HG03432 (cell line): ENCODE measurements around the gene PVRIG.
"Not testable (repeated sequence)": the region's sequence is repeated elsewhere in the genome, so short reads cannot be mapped to it uniquely, and the experiment has no call there.

Experiments
- ATAC-seq: cut with Tn5 transposase; IDR thresholded peaks from one replicate; pipeline ENCODE4 v1.9.1; 2021; ENCODE audit warnings: mild to moderate bottlenecking, moderate library complexity; ENCODE audit not compliant: unreplicated experiment

Gene PVRIG

GRCh38 chr7:100192969-100193368 lies 26.8 kb upstream of the PVRIG start:
- ATAC-seq = no peak

- no peak for ATAC-seq
Measured at GRCh38 chr7:100195222-100195621, 24.5 kb upstream of the PVRIG start.

GRCh38 chr7:100195901-100196322 lies 23.8 kb upstream of the PVRIG start:
- peak; percentile 51 for ATAC-seq

- no peak for ATAC-seq
Measured at GRCh38 chr7:100198266-100198665, 21.5 kb upstream of the PVRIG start.

- ATAC-seq = no peak
Measured at GRCh38 chr7:100200693-100201092, 19.1 kb upstream of the PVRIG start.

- no peak for ATAC-seq
Measured at GRCh38 chr7:100204454-100204853, 15.3 kb upstream of the PVRIG start.

GRCh38 chr7:100208911-100209408 lies 10.8 kb upstream of the PVRIG start:
- peak; percentile 66 for ATAC-seq

GRCh38 chr7:100209493-100209892 lies 10.3 kb upstream of the PVRIG start:
- ATAC-seq = no peak

GRCh38 chr7:100210805-100211204 lies 8.9 kb upstream of the PVRIG start:
- ATAC-seq = no peak

- ATAC-seq = peak; percentile 36
Measured at GRCh38 chr7:100211342-100211780, 8.4 kb upstream of the PVRIG start.

GRCh38 chr7:100212631-100213286 lies 7.0 kb upstream of the PVRIG start:
- no peak for ATAC-seq

- no peak for ATAC-seq
Measured at GRCh38 chr7:100213672-100214071, 6.1 kb upstream of the PVRIG start.

- not testable (repeated sequence) for ATAC-seq
Measured at GRCh38 chr7:100214356-100214755, 5.4 kb upstream of the PVRIG start.

- ATAC-seq = no peak
Measured at GRCh38 chr7:100215895-100216294, 3.9 kb upstream of the PVRIG start.

GRCh38 chr7:100217934-100218333 lies 1.8 kb upstream of the PVRIG start:
- ATAC-seq = peak; percentile 12

- ATAC-seq = no peak
Measured at GRCh38 chr7:100219271-100219737, 445 bp upstream of the PVRIG start.

GRCh38 chr7:100220586-100221230 lies 959 bp downstream of the PVRIG start:
- ATAC-seq = peak; percentile 5

GRCh38 chr7:100221231-100221718 lies 1.5 kb downstream of the PVRIG start:
- peak; percentile 51 for ATAC-seq

- ATAC-seq = no peak
Measured at GRCh38 chr7:100221767-100222444, 2.2 kb downstream of the PVRIG start.

GRCh38 chr7:100222445-100223132 lies 2.8 kb downstream of the PVRIG start:
- no peak for ATAC-seq

- ATAC-seq = not testable (repeated sequence)
Measured at GRCh38 chr7:100223376-100223927, 3.7 kb downstream of the PVRIG start.
